ENCODE data around the gene WNT5A.

- TF ChIP-seq CTCF (IDR thresholded peaks at IDR 0.05; ENCODE audit: extremely low read depth in 1 of 2, insufficient read depth in 1 of 2, low read depth in 1 of 2, low read length in 2 of 2) (no peak), POLR2AphosphoS5 (IDR thresholded peaks at IDR 0.05; ENCODE audit: insufficient read depth, low read depth, low read length) (no peak), POLR2A (IDR thresholded peaks at IDR 0.05; ENCODE audit: low read depth, low read length) (no peak), JUN (IDR thresholded peaks at IDR 0.05; ENCODE audit: borderline replicate concordance, insufficient read depth, insufficient read length, low read depth) (no peak), FOS (IDR thresholded peaks at IDR 0.05; ENCODE audit: borderline replicate concordance, insufficient read depth, low read length) (no peak), MAX (IDR thresholded peaks at IDR 0.05; ENCODE audit: insufficient read depth, insufficient read length) (no peak), EZH2 (IDR thresholded peaks at IDR 0.05; ENCODE audit: borderline replicate concordance, low read depth, low read length, severe bottlenecking) (no peak)
Measured at GRCh38 chr3:55516392-55517030, 29.4 kb upstream of the WNT5A start.

Measured in endothelial cell of umbilical vein (primary cell).